Activated T-helper 2 cell treated with anti-CD3 and anti-CD28 coated beads, Interferon-gamma antibody, Interleukin-2, Interleukin-4, amounts not matched to agents 10 μg/mL and 5 μg/mL and 100 μg/mL, durations not matched to agents 14 hours and 24 hours and 36 hours (primary cell): ENCODE data around the gene SPIN2B. TPM values are rescaled to one million over a fixed set of nuclear protein-coding genes. Genes with fewer than 3 reads are reported as not detected.
A peak's percentile ranks its signal among the peaks of the same experiment; 100 is the strongest.
"Not testable (repeated sequence)": the region's sequence is repeated elsewhere in the genome, so short reads cannot be mapped to it uniquely, and the experiment has no call there.

ENCODE experiments used
- DNase-seq: peaks from one replicate; pipeline ENCODE4 v3.0.0; 2021; ENCODE audit warnings: low spot score
- H3K27ac Mint-ChIP-seq: one replicate; pipeline ENCODE4 v1.8.0; 2021; ENCODE audit warnings: mixed read lengths
- H3K27me3 Mint-ChIP-seq: one replicate; pipeline ENCODE4 v1.8.0; 2021; ENCODE audit warnings: low read depth, mixed read lengths
- H3K36me3 Mint-ChIP-seq: one replicate; pipeline ENCODE4 v1.8.0; 2021; ENCODE audit warnings: low read depth, mixed read lengths
- H3K4me1 Mint-ChIP-seq: one replicate; pipeline ENCODE4 v1.8.0; 2021; ENCODE audit warnings: low read depth, mixed read lengths
- H3K4me3 Mint-ChIP-seq: one replicate; pipeline ENCODE4 v1.8.0; 2021; ENCODE audit warnings: low read depth, mild to moderate bottlenecking, moderate library complexity, mixed read lengths
- H3K9me3 Mint-ChIP-seq: one replicate; pipeline ENCODE4 v1.8.0; 2021; ENCODE audit warnings: mixed read lengths
- intact Hi-C: fragments of 100-400 bp; cut with micrococcal nuclease; formaldehyde crosslinking; loops from one replicate; pipeline ENCODE4 v1.15.1; 2023
- total RNA-seq: library from RNA; stranded (reverse); gene quantifications from 2 replicates; pipeline ENCODE4 v1.2.3, GENCODE V29; 2022

Gene SPIN2B
- total RNA-seq: 9.5 and 10.0 TPM in 2 replicates

- Mint-ChIP-seq H3K27me3 (no peaks in the 10 kb centered on the region), H3K27ac (peak within 1 kb of the TSS; percentile 84), H3K4me3 (peak within 1 kb of the TSS; percentile 88), H3K4me1 (peaks cover 7% of the 10 kb centered on the region), H3K9me3 (no peaks in the 10 kb centered on the region), H3K36me3 (peaks cover 15% of the 10 kb centered on the region)
- intact Hi-C loops: loop anchor here (1.0 to 10.0 kb wide), 3 partner anchors 126 to 1404 kb away; partner anchors contain the start of genes FAAH2, RRAGB and SPIN3
- DNase-seq: peak; percentile 72
Observed at GRCh38 chrX:57121162-57121755, at the start of gene SPIN2B. SPIN2B (minus strand) TSS chrX:57121548.

GRCh38 chrX:57156397-57157049, 35.2 kb upstream of the SPIN2B start:
- H3K4me1 Mint-ChIP-seq: no peaks in the 10 kb centered on the region
- no peak overlapping the region for H3K4me3 Mint-ChIP-seq
- H3K36me3 Mint-ChIP-seq: no peaks in the 10 kb centered on the region
- no peak overlapping the region for H3K27ac Mint-ChIP-seq
- DNase-seq: no peak
- intact Hi-C loops: loop anchor here (1.0 kb wide), 1 partner anchor 298 kb away; no protein-coding TSS in a partner anchor
- H3K27me3 Mint-ChIP-seq: no peaks in the 10 kb centered on the region
- H3K9me3 Mint-ChIP-seq: peaks cover 7% of the 10 kb centered on the region

GRCh38 chrX:57155171-57155570, 33.8 kb upstream of the SPIN2B start:
- no peaks in the 10 kb centered on the region for H3K4me1 Mint-ChIP-seq

GRCh38 chrX:57152222-57152621, 30.9 kb upstream of the SPIN2B start:
- H3K4me1 Mint-ChIP-seq, H3K27me3 Mint-ChIP-seq, DNase-seq, intact Hi-C loops, H3K27ac Mint-ChIP-seq, H3K36me3 Mint-ChIP-seq, H3K4me3 Mint-ChIP-seq, H3K9me3 Mint-ChIP-seq: not testable (repeated sequence)

More at GRCh38 chrX:57155171-57155570, 33.8 kb upstream of the SPIN2B start:
- H3K36me3 Mint-ChIP-seq: peaks cover 3% of the 10 kb centered on the region
- DNase-seq: no peak
- H3K27me3 Mint-ChIP-seq: no peaks in the 10 kb centered on the region
- H3K4me3 Mint-ChIP-seq: no peak overlapping the region
- peaks cover 3% of the 10 kb centered on the region for H3K9me3 Mint-ChIP-seq
- H3K27ac Mint-ChIP-seq: no peak overlapping the region
- intact Hi-C loops: no loop called here

DNA sequence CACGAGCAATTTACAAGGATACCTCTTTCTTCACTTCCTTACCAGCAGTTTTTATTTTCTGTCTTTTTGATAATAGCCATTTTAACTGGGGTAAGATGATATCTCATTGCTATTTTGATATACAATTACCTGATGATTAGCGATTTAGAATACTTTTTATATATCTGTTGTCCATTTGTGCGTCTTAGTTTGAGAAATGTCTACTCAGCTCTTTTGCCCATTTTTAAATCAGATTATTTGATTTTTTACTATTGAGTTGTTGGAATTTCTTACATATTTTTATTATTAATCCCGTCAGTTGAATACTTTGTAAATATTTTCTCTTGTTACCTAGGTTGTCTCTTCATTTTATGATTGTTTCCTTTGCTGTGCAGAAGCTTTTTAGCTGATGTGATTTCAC, 17.3 kb upstream of the SPIN2B start:
- DNase-seq: no peak
- Mint-ChIP-seq H3K27ac (no peak overlapping the region), H3K4me1 (peaks cover 9% of the 10 kb centered on the region), H3K4me3 (no peak overlapping the region), H3K27me3 (no peaks in the 10 kb centered on the region), H3K9me3 (no peaks in the 10 kb centered on the region), H3K36me3 (no peaks in the 10 kb centered on the region)
- intact Hi-C loops: no loop called here

- intact Hi-C loops: no loop called here
- Mint-ChIP-seq H3K4me3 (no peak overlapping the region), H3K9me3 (no peaks in the 10 kb centered on the region), H3K36me3 (no peaks in the 10 kb centered on the region), H3K27me3 (no peaks in the 10 kb centered on the region), H3K27ac (no peak overlapping the region), H3K4me1 (peaks cover 8% of the 10 kb centered on the region)
- DNase-seq: no peak
Observed at GRCh38 chrX:57137501-57137900, 16.2 kb upstream of the SPIN2B start.

DNA sequence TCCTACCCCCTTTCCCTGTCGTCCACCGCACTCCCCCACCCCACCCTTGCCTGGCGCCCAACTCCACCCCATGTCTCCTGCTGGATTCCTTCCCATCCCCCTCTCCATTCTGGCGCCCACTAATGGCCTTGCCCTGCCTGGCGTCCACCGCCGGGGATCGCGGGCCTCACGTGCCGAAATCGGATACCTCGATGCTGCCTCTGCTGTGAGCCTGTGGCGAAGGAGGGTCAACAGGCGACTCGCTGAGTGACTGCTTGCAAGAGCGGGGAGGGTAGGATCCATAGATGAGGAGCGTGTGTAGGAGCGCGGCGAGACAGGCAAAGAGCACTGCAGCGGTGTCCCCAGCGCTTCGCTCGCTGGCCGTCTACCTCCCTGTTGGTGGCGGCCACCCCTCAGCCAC, 15.7 kb upstream of the SPIN2B start, which contains the start of gene SPIN2A:
Gene SPIN2A (minus strand): TSS at position 325 of the 400 bp plus-strand sequence. CDS start 800 bp downstream, outside the sequence.
- H3K27me3 Mint-ChIP-seq, H3K36me3 Mint-ChIP-seq, H3K9me3 Mint-ChIP-seq, H3K4me1 Mint-ChIP-seq, intact Hi-C loops, H3K27ac Mint-ChIP-seq, H3K4me3 Mint-ChIP-seq, DNase-seq: not testable (repeated sequence)

DNA sequence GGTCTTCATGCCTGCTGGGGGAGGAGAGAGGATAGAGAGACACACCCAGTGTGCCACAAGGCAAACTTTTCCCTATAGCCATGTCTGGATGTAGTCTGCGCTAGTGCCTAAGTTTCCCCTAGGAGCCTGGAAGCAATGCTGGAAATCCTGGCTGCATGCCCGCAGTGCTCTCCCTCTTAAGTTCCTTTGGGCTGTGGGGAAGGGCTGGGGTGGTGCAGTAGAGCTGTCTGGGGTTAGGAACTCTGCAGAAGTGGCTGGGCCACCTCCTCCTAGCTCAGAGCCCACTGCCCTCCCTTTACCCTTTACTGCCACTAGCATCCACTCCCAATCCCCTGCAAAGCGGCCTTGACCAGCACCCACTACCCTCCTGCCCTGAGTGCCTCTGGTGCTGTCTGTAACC, 15.2 kb upstream of the SPIN2B start:
- H3K27me3 Mint-ChIP-seq, intact Hi-C loops, H3K36me3 Mint-ChIP-seq, H3K4me3 Mint-ChIP-seq, H3K4me1 Mint-ChIP-seq, H3K9me3 Mint-ChIP-seq, H3K27ac Mint-ChIP-seq, DNase-seq: not testable (repeated sequence)

DNA sequence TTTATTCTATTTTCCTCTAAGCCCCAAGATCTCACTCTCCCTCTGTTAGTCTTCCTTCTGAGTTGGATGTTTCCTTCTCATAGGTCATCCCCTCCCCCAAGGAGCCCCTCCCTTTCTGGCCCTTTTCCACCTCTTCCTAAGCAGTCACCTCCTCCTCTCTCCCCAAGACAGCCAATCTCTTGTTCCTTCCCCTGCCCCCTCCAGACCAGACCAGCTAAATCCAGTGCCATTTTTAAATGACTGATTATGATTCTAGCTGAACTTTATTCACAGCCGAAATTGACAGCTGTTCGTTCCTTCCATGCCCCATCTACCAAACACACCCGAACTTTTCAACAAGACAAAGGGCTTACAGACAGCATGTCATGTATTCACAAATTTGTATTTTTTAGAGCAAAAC, 13.9 kb upstream of the SPIN2B start:
- no peaks in the 10 kb centered on the region for H3K27me3 Mint-ChIP-seq
- peaks cover 4% of the 10 kb centered on the region for H3K4me1 Mint-ChIP-seq
- intact Hi-C loops: no loop called here
- H3K27ac Mint-ChIP-seq: no peak overlapping the region
- no peaks in the 10 kb centered on the region for H3K9me3 Mint-ChIP-seq
- no peaks in the 10 kb centered on the region for H3K36me3 Mint-ChIP-seq
- H3K4me3 Mint-ChIP-seq: no peak overlapping the region
- DNase-seq: no peak

DNA sequence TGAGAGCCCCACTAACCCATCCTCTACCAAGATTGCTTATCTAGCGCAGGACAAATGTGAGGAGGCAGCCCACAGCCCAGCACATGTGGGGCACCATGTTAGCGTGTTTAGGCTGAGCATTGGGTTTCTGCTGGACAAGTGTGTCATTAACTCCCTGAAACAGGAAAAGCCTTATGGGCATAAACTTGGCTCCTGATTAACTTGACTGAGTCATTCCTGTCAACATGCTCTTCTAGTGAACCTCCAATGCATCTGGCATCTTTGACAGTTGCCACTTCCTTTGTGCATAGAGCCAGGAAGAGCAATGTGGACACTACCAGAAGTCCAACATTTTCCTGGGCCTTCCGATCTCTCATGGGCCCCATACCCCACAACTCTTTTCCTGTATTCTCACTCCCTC, 13.4 kb upstream of the SPIN2B start:
- no peaks in the 10 kb centered on the region for H3K9me3 Mint-ChIP-seq
- no peak for DNase-seq
- H3K4me3 Mint-ChIP-seq: no peak overlapping the region
- no peaks in the 10 kb centered on the region for H3K27me3 Mint-ChIP-seq
- H3K27ac Mint-ChIP-seq: no peak overlapping the region
- intact Hi-C loops: no loop called here
- H3K36me3 Mint-ChIP-seq: no peaks in the 10 kb centered on the region
- peaks cover 4% of the 10 kb centered on the region for H3K4me1 Mint-ChIP-seq

GRCh38 chrX:57133706-57134105, 12.4 kb upstream of the SPIN2B start:
- Mint-ChIP-seq H3K9me3 (no peaks in the 10 kb centered on the region), H3K4me3 (no peak overlapping the region), H3K4me1 (peaks cover 4% of the 10 kb centered on the region)

DNA sequence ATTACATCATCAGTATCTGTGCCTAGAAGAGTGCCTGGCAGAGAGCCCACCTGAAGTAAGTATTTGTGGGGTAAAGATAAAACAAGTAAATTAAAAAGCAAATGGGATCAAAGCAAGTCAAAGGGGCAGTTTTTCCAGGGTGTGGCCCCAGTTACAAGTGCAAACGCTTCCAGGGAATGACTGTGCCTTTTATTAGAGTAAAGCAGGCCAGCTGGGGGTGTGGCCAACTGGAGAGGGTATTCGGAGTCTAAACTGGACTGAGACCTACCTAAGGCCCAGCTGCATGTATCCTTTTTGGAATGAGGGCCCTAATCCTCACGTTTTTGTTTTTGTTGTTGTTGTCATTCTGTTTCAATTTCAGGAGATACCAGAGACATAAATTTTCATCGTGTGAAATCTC, 11.9 kb upstream of the SPIN2B start:
- H3K27ac Mint-ChIP-seq, H3K4me1 Mint-ChIP-seq, DNase-seq, H3K36me3 Mint-ChIP-seq, H3K9me3 Mint-ChIP-seq, intact Hi-C loops, H3K27me3 Mint-ChIP-seq, H3K4me3 Mint-ChIP-seq: not testable (repeated sequence)

More at GRCh38 chrX:57133706-57134105, 12.4 kb upstream of the SPIN2B start:
- intact Hi-C loops: no loop called here
- H3K27me3 Mint-ChIP-seq: no peaks in the 10 kb centered on the region
- H3K36me3 Mint-ChIP-seq: no peaks in the 10 kb centered on the region
- no peak for DNase-seq
- H3K27ac Mint-ChIP-seq: no peak overlapping the region

GRCh38 chrX:57132046-57132445, 10.7 kb upstream of the SPIN2B start:
- no peaks in the 10 kb centered on the region for H3K36me3 Mint-ChIP-seq
- DNase-seq: no peak
- intact Hi-C loops: no loop called here
- peaks cover 1% of the 10 kb centered on the region for H3K4me1 Mint-ChIP-seq
- H3K27ac Mint-ChIP-seq: no peak overlapping the region
- no peaks in the 10 kb centered on the region for H3K9me3 Mint-ChIP-seq
- H3K27me3 Mint-ChIP-seq: no peaks in the 10 kb centered on the region
- H3K4me3 Mint-ChIP-seq: no peak overlapping the region
